GM08714 (cell line): ENCODE results near the gene PEDS1.
"Not testable (repeated sequence)": the region's sequence is repeated elsewhere in the genome, so short reads cannot be mapped to it uniquely, and the experiment has no call there.

Experiments used
- H3K4me3 ChIP-seq: fragments of 200-500 bp; sonication (Bioruptor generic); 2 replicates; pipeline ENCODE4 v1.5.1; 2014; ENCODE audit warnings: mild to moderate bottlenecking, low read length, inconsistent platforms
- ZNF274 ChIP-seq: IDR thresholded peaks from 2 replicates; pipeline ENCODE4 v1.6.1; 2012; ENCODE audit warnings: mild to moderate bottlenecking, low read depth, low read length

The PEDS1 gene

DNA sequence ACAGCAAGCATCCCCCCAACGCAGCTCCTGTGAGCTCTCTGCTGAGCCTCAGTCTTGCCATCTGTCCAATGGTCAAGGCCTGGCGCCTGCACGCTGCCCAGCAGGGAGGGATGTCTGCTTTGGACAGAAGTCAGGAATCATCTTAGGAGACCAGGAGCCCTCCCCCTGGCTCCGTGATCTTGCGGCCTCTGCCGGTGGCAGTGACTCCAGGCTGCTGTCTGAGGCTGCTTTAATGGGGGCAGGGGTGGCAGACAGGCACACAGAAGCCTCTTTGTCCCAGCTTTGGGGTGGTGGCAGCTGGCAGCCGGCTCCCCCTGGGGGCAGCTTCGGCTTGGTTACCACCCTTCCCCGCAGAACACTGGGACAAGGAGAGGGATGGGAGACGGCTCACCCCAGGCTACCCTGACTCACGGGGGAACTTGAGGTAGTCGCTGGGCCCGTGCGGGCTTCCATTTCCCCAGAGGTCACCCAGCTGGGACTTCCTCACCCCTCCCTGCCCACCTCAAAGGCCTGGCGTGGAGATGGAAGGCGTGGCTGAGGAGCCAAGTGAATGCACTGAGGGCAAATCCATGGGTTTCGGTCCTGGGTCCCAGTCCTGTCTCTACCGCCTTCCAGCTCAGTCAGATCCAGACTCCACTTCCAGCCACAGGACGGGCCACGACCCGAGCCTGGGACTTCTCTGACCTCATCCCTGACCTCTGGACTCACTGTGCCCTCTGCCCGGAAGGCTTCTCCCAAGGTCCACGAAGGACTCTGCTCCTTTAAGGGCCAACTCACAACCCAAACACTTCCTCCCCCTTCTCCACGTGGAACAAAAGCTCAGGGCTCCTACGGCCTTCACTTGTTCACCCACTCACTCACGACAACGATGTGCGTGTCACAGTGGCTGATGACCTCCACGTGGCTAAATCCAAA lies 14.8 kb downstream of the PEDS1 start:
- no peak for TF ChIP-seq ZNF274

DNA sequence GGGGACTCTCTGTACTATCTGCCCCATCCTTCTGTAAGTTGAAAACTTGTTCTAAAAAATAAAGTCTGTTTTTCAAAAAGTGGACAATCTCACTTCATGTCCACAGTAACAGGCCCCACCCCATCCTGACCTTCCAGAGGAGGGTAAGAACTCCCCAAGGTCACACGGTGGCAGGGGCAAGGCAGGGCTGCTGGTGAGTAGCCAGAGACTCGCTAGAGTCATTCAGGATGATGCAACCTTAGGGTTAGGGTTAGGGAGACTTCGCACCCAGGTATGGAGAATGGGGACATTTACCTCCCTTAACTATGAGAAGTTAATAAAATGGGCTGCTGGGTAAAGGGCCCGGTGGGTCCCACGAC lies 15.4 kb downstream of the PEDS1 start:
- H3K4me3 ChIP-seq: no peak overlapping the region
- no peak for TF ChIP-seq ZNF274

More for the DNA sequence above, 14.8 kb downstream of the PEDS1 start:
- no peak overlapping the region for H3K4me3 ChIP-seq

DNA sequence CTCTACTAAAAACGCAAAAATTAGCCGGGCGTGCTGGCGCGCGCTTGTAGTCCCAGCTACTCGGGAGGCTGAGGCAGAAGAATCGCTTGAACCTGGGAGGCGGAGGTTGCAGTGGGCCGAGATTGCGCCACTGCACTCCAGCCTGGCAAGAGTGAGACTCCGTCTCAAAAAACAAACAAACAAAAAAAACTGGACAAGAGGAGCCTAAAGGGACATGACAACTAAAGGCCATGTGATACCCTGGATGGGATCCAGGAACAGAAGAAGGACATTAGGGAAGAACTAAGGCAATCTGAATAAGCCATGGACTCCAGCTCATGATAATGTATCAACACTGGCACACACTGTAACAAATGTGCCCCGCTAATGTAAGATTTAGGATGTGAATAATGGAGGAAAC lies 15.8 kb downstream of the PEDS1 start:
- H3K4me3 ChIP-seq: not testable (repeated sequence)

DNA sequence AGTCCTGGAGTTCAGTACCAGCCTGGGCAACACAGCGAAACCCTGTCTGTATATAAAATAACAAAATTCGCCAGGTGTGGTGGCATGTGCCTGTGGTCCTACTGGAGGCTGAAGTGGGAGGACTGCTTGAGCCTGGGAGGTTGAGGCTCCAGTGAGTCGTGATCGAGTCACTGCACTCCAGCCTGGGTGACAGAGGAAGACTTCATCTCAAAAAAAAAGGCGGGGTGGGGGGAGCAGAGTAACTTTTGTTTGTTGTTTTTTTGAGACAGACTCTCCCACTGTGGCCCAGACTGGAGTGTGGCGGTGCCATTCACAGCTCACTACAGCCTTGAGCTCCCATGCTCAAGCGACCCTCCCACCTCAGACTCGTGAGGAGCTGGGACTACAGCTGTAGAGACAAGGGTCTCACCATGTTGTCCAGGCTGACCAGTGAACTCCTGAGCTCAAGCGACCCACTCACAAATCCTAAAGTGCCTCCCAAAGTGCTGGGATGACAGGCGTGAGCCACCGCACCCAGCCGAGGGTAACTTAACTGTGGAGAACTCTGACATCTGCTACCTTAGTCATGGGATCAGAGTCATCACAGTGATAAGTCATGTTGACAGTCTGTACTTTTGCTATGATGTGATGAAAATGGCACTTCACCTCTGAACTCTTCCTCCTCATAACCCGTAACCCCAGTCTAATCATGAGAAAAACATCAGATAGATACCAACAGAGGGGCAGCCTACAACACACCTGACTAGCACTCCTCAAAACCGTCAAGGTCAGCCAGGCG lies 16.5 kb downstream of the PEDS1 start:
- H3K4me3 ChIP-seq: no peak overlapping the region

DNA sequence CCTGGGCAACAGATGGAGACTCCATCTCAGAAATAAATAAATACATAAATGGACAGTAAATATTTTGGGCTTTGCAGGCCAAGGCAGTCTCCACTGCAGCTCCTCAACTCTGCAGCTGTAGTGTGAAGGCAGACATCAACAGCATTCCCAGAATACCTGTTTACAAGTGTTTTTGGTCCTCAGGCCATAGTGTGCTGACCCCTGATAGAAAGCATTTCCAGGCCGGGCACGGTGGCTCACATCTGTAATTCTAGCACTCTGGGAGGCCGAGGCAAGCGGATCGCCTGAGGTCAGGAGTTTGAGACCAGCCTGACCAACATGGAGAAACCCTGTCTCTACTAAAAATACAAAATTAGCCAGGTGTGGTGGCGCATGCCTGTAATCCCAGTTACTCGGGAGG lies 18.4 kb downstream of the PEDS1 start:
- not testable (repeated sequence) for H3K4me3 ChIP-seq

More for the DNA sequence above, 16.5 kb downstream of the PEDS1 start:
- TF ChIP-seq ZNF274: no peak

DNA sequence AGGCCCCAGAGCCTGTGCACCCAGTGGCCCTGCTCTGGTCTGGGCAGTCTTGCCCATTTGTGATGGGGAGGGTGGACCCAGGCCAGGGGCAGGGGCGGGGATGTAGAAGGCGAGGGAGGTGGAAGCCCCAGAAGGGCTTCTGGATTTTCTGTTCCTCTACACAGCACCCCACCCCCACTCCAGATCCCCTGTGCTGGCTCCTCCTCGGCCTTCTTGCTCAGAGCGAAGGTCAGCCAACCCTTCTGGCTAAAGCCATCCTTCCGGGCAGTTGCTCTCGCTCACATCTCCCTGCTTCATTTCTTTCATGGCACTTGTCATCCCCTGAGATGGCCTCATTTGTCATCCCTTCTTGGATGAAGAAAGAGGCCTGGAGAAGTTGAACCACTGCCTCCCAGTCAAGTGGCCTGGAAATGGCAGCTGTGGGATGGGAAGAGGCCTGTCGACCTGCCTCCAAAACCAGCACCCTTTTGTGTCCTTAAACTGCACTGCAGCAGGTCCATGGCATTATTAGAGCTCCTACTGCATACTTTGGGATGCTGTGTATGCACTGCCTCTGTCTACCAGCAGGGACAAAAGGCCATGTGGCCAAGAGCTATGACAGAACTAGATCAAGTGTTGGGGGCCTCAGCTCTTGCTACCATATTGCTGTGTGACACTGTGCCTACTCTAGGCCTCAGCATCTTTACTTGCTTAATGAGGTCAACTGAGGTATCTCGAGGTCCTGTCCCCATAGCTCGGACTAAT lies 19.9 kb downstream of the PEDS1 start:
- H3K4me3 ChIP-seq: no peak overlapping the region
- TF ChIP-seq ZNF274: no peak

DNA sequence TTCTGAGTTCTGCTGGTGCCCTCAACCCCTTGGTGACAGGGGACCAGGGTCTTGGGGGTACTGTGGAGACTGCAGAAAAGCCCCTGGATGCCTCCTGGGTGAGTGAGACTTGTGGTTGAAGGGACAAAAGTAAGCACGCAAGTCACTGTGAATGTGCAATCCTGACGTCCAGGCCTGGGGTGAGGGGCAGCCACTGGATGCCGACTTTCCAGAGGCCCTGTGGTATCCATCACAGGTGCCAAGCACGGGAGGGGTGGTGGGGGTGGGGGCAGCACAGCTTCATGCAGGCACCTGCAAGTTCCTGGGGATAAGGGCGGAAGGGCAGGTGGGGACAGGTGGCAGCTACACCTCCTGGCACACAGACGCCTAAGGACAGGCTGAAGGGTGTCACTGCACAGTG lies 20.5 kb downstream of the PEDS1 start:
- H3K4me3 ChIP-seq: no peak overlapping the region
- TF ChIP-seq ZNF274: no peak

DNA sequence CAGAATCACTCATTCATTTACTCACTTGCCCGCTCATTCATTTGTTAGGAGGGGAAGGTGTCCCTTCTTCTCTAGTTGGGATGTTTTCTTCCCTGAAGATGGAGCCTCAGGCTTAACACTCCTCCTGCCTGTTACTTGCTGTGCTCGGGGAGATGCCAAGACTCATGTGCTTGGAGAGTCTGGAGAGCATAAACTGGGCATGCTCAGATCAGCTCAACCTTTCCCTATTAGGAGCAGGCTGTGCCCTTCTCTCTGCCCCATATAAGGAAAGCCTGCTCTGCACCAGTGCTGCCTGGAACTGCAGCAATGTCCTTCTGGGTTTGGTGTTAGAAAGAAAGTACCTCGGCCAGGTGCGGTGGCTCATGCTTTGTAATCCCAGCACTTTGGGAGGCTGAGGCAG lies 22.5 kb downstream of the PEDS1 start:
- H3K4me3 ChIP-seq: no peak overlapping the region
- no peak for TF ChIP-seq ZNF274

DNA sequence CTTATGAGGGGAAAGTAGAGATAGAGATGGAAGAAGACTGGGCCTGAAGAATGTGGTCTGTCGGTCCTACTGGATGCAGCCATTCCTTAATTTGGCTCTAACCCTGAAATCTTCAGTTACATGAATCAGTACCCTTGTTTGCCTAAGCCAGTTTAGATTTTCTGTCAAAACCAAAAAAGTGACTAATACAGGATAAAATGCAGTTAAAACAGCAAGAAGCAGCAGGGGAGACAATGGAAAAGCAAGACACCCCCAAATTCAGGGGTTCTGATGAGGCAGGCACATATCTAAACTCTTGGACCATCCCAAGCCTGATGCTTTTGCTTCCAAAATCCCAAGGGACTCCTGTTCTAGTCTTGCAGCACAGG lies 23.2 kb downstream of the PEDS1 start:
- no peak overlapping the region for H3K4me3 ChIP-seq
- TF ChIP-seq ZNF274: no peak

DNA sequence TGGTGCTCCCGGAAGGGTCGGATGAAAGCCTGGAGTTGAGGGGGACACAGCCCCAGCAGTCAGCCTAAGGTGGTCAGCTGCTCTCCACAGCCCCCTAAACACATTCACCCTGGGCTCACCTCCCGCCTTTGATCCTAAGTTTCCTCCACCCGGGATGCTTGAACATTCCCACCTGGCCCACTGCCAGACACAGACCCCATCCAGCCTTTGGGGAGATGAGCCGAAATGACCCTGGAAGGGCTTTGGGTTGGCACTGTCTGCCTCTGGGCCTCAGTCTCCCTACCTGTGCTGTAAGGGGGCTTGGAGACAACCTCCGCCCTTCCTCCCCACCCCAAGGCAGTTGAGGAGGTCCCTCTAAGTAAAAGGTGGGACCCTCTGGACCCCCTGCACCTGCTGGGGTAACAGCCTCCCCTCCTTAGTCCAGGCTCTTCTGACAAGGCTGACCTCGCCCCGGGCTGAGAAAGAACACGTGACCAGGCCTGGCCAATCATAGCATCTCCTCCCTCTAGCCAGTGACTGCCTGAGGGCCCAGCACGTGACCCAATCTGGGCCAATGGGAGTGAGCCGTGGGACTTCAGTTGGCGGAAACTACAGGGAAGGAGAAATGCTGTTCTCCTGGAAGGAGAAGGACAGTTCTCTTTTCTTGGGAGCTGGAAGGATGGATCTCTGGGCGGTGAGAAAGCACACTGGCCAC lies 23.7 kb downstream of the PEDS1 start:
- no peak for TF ChIP-seq ZNF274
- no peak overlapping the region for H3K4me3 ChIP-seq

DNA sequence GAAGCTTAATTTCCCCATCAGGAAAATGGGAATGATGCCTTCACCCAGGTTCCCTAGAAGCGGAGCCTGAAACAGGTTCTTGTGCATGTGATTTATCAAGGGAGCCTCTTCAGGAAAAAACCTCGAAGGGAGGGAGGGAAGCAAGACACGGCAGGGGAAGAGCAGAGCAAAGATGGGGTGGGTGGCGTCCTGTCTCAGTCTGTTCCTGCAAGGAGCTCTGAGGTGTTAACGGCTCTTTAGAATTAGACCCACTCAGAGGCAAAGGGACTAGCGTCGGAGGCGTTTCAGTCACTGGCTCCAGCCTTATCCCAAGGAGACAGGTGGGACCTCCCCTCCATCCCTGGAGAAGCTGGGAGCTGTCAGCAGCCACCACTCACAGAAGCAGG lies 25.0 kb downstream of the PEDS1 start:
- TF ChIP-seq ZNF274: no peak
- no peak overlapping the region for H3K4me3 ChIP-seq

DNA sequence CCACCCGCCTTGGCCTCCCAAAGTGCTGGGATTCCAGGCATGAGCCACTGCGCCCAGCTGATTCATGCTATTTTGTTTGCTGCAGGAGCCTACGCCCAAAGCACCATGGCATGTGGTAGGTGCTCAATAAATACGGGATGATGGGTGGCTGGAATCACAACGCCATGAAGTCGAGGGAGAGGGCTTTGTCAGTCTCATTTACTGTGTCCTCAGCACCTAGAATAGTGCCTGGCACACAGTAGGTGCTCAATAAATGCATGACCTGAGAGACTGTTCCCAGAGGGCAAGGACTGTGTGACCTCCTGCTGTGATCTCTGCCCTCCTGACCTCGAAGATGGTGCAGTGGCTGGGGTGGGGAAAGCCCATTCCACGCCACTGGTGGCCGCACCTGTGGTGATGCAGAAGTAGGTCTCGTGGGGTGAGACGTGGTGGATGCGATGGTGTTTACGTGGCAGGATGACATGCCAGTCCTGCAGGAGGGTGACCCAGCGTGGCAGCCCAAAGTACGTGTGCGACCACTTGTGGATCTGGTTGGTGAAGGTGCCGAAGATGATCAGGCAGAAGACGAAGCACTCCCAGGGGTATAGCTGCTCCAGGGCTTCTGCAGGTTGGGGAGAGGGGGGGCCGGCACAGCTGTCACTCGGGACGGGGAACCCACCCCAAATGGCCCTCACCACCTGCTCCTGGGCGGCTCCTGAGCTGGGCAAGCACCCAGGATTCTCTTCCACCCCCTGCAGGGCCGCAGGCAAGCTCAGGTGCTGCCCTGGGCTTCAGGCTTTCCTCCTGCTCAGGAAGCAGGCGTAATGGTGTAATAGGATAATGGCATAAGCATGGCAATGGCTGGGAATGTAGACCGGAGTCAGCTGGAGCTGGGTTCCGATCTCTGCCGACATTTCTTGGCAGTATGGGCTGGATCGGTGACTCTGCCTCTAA lies 25.7 kb downstream of the PEDS1 start:
- no peak for TF ChIP-seq ZNF274

DNA sequence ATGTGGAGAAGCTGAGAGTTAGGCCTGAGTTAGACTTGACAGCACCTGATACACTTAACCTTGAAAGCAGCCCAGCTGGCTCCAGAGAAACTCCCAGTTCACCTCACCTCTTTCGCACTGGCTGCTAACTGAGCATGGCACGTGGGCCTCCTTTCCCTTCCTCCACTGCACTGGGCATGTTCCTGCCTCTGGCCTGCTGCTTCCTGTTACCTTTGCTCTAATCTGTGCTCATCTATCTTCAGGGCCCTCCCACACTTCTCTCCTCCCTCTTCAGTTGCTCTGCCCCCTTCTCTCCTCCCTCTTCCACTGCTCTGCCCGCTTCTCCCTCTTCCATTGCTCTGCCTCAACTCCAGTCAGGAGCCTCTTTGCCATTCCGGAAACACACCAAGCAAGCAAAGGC lies 26.9 kb downstream of the PEDS1 start:
- H3K4me3 ChIP-seq: no peak overlapping the region
- no peak for TF ChIP-seq ZNF274

More for the DNA sequence above, 25.7 kb downstream of the PEDS1 start:
- H3K4me3 ChIP-seq: no peak overlapping the region
